Endodermal cell (in vitro differentiated cells): ENCODE data around the gene JADE2. TPM values are rescaled to one million over a fixed set of nuclear protein-coding genes. Genes with fewer than 3 reads are reported as not detected.

Source experiments
- DNase-seq: peaks from one replicate; pipeline ENCODE4 v3.0.0-alpha.2; 2017
- H3K27ac ChIP-seq: 2 replicates; pipeline ENCODE4 v1.5.1; 2013; ENCODE audit warnings: mild to moderate bottlenecking, low read depth, low read length, moderate library complexity
- H3K27me3 ChIP-seq: 2 replicates; pipeline ENCODE4 v1.6.1; 2013; ENCODE audit warnings: mild to moderate bottlenecking, low read length, moderate library complexity; ENCODE audit not compliant: insufficient read depth, control insufficient read depth, poor library complexity, severe bottlenecking
- H3K36me3 ChIP-seq: 2 replicates; pipeline ENCODE4 v1.7.0; 2013; ENCODE audit warnings: mild to moderate bottlenecking, low read length, moderate library complexity; ENCODE audit not compliant: control insufficient read depth, insufficient read depth
- H3K4me1 ChIP-seq: one replicate; pipeline ENCODE4 v1.7.0; 2013; ENCODE audit warnings: low read length; ENCODE audit not compliant: control insufficient read depth, insufficient read depth
- H3K4me3 ChIP-seq: 2 replicates; pipeline ENCODE4 v1.5.1; 2013; ENCODE audit warnings: mild to moderate bottlenecking, low read length, moderate library complexity
- H3K9ac ChIP-seq: 2 replicates; pipeline ENCODE4 v1.6.1; 2013; ENCODE audit warnings: mild to moderate bottlenecking, low read length, moderate library complexity; ENCODE audit not compliant: poor library complexity, severe bottlenecking; ENCODE audit errors: extremely low read depth
- H3K9me3 ChIP-seq: 2 replicates; pipeline ENCODE4 v1.6.1; 2013; ENCODE audit warnings: mild to moderate bottlenecking, low read length, moderate library complexity; ENCODE audit not compliant: control insufficient read depth
- H3K27ac Mint-ChIP-seq: 2 replicates; pipeline ENCODE4 v1.8.0; 2020; ENCODE audit warnings: mixed read lengths
- H3K27me3 Mint-ChIP-seq: 2 replicates; pipeline ENCODE4 v1.8.0; 2021; ENCODE audit warnings: mild to moderate bottlenecking, mixed read lengths; ENCODE audit not compliant: insufficient read depth
- H3K36me3 Mint-ChIP-seq: 2 replicates; pipeline ENCODE4 v1.8.0; 2020; ENCODE audit warnings: low read depth, mixed read lengths
- H3K4me1 Mint-ChIP-seq: 2 replicates; pipeline ENCODE4 v1.8.0; 2020; ENCODE audit warnings: mixed read lengths
- H3K4me3 Mint-ChIP-seq: 2 replicates; pipeline ENCODE4 v1.8.0; 2020; ENCODE audit warnings: mild to moderate bottlenecking, moderate library complexity, mixed read lengths
- H3K9me3 Mint-ChIP-seq: 2 replicates; pipeline ENCODE4 v1.8.0; 2020; ENCODE audit warnings: mild to moderate bottlenecking, mixed read lengths
- WGBS, 2 experiments: methylation state at CpG; one replicate each; pipeline versions ENCODE4 v1.1.5 to v1.1.7; 2013; ENCODE audit warnings: missing lambda C conversion rate in 2 of 2, mixed read lengths in 1 of 2; ENCODE audit not compliant: insufficient coverage in 1 of 2, insufficient read length in 1 of 2; 5-methylcytosine and 5-hydroxymethylcytosine counted together
- long read RNA-seq, 4 experiments: library from polyadenylated mRNA in 2 of 4; library from RNA in 1 of 4; library from capped mRNA in 1 of 4; stranded (forward) in 3 of 4; unstranded in 1 of 4; transcript quantifications; one replicate each; pipeline ENCODE4 v2.0.0, GENCODE V29; 2020 to 2021; ENCODE audit warnings: inconsistent platforms in 1 of 4
- polyA plus RNA-seq, 2 experiments: library from polyadenylated mRNA; stranded (reverse); fragments of 50-300 nt; gene quantifications; one replicate each; pipeline ENCODE4 v1.2.3, GENCODE V29; 2013
- total RNA-seq, 2 donors: library from RNA; stranded (reverse); fragmentation: NEBNext Ultra II Directional in 1 of 2; extraction: Animal tissue kit (Norgen Biotek cat#: 25700) in 1 of 2; gene quantifications; 2 replicates in 1 of 2; 3 replicates in 1 of 2; pipeline ENCODE4 v1.2.1, GENCODE V29; 2021
- TF ChIP-seq, protein P1 (sequence below): fragments of 200-600 bp; sonication (generic); conservative IDR thresholded peaks from 2 replicates; pipeline ENCODE4 v1.5.0; 2021; ENCODE audit warnings: antibody characterized with exemption, mild to moderate bottlenecking

JADE2 gene
- total RNA-seq: 10 to 100 TPM; 33.9 to 51.9 TPM
- 4.3 TPM for polyA plus RNA-seq (2013, experiment 1 of 2)
- 4.5 TPM for polyA plus RNA-seq (2013, experiment 2 of 2)
- long read RNA-seq, experiment 1, partial matches to known transcripts: 0 of 3 reads
- long read RNA-seq, experiment 1, other reads (novel, unspliced or antisense): 3 of 3 reads
- long read RNA-seq, experiment 2, partial matches to known transcripts: 9 of 33 reads
- long read RNA-seq, experiment 2, other reads (novel, unspliced or antisense): 22 of 33 reads
- long read RNA-seq, experiment 3, partial matches to known transcripts: 7 of 55 reads
- long read RNA-seq, experiment 3, other reads (novel, unspliced or antisense): 44 of 55 reads
- long read RNA-seq, experiment 4, partial matches to known transcripts: 0 of 2 reads
- long read RNA-seq, experiment 4, other reads (novel, unspliced or antisense): 2 of 2 reads

DNA sequence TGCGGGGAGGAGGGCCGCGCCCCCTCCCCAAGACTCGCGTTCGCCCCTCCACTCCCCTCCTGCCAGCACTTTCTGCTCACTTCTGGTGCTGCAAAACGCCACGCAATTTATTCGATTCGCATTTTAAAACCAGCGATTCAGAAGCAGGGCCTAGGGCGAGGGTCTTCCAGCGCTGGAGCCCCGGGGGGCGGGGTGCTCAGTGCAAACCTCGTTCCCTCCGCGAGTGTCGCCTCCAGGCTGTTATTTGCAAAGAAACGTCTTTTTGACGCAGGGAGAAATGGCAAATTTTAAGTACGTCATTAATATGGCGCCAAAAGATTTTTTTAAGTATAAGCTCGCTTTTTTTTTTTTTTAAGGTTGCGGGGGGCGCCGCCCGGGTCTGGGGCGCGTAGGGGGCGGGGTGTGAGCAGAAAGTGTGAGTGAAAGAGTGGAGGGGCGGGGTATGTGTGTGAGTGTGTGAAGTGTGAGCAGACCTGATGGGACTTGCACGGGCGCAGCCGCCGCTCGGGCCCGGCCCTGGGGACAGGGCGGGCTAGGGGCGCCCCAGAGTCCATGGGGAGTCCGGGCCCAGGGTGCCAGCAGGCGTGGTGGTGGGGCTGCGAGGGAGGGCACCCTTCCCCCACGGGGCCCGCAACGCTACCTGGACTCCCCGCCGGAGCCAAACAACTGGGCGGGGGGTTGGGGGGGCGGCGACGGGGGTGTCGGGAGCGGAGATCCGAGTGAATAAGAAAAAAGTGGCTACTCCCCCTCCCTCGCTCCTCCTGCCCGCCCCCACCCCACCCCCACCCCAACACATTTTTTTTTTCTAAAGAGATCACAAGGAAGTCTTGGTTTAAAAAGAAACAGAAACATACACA is at the start of gene JADE2:
JADE2 (plus strand) TSS at position 845 of the 857 bp plus-strand sequence. CDS start 10,188 bp downstream, outside the sequence.
- Histone ChIP-seq H3K36me3 (no peaks in the 10 kb centered on the region), H3K9me3 (no peaks in the 10 kb centered on the region), H3K27me3 (no peaks in the 10 kb centered on the region), H3K4me3 (peak within 1 kb of the TSS; percentile 95), H3K4me1 (peaks cover 12% of the 10 kb centered on the region), H3K27ac (no peak within 1 kb of the TSS), H3K9ac (peak within 1 kb of the TSS; percentile 84)
- H3K9me3 Mint-ChIP-seq: no peaks in the 10 kb centered on the region
- DNase-seq: peak; percentile 82
- peak within 1 kb of the TSS; percentile 89 for H3K4me3 Mint-ChIP-seq
- peak within 1 kb of the TSS; percentile 95 for H3K27ac Mint-ChIP-seq
- 0% methylated on average over 22 to 49 of the region's 57 CpGs for WGBS, 2 experiments
- no peaks in the 10 kb centered on the region for H3K36me3 Mint-ChIP-seq
- TF ChIP-seq, protein P1, sequence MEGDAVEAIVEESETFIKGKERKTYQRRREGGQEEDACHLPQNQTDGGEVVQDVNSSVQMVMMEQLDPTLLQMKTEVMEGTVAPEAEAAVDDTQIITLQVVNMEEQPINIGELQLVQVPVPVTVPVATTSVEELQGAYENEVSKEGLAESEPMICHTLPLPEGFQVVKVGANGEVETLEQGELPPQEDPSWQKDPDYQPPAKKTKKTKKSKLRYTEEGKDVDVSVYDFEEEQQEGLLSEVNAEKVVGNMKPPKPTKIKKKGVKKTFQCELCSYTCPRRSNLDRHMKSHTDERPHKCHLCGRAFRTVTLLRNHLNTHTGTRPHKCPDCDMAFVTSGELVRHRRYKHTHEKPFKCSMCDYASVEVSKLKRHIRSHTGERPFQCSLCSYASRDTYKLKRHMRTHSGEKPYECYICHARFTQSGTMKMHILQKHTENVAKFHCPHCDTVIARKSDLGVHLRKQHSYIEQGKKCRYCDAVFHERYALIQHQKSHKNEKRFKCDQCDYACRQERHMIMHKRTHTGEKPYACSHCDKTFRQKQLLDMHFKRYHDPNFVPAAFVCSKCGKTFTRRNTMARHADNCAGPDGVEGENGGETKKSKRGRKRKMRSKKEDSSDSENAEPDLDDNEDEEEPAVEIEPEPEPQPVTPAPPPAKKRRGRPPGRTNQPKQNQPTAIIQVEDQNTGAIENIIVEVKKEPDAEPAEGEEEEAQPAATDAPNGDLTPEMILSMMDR: no peak
- no peaks in the 10 kb centered on the region for H3K27me3 Mint-ChIP-seq
- H3K4me1 Mint-ChIP-seq: peaks cover 23% of the 10 kb centered on the region

DNA sequence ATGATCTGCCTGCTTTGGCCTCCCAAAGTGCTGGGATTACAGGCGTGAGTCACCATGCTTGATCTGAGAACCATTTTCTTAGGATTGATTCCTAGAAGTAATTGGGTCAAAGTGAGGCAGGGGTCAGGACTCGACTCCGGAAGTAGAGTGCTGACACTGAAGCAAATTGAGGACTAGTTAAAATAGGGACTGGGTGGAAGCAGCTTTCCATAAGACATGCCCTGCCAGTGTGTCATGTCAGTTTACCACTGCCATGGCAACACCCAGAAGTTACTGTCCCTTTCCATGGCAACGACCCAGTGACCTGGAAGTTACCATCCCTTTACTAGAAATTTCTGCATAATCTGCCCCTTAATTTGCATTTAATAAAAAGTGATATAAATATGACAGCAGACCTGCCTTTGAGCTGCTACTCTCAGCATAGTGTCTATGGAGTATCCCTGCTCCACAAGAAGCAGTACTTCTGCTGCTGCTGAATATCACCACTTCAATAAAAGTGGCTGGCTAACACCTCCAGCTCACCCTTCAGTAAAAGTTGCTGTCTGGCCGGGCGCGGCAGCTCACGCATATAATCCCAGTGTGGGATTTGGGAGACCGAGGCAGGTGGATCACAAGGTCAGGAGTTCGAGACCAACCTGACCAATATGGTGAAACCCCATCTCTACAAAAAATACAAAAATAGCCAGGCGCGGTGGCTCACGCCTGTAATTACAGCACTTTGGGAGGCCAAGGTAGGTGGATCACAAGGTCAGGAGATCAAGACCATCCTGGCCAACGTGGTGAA is 47.8 kb upstream of the JADE2 start:
- Histone ChIP-seq H3K4me1 (no peaks in the 10 kb centered on the region), H3K27ac (no peak overlapping the region), H3K4me3 (no peak overlapping the region), H3K27me3 (no peaks in the 10 kb centered on the region), H3K36me3 (no peaks in the 10 kb centered on the region), H3K9me3 (no peaks in the 10 kb centered on the region), H3K9ac (no peak overlapping the region)
- H3K27me3 Mint-ChIP-seq: no peaks in the 10 kb centered on the region
- no peaks in the 10 kb centered on the region for H3K9me3 Mint-ChIP-seq
- no peaks in the 10 kb centered on the region for H3K36me3 Mint-ChIP-seq
- H3K4me3 Mint-ChIP-seq: no peak overlapping the region
- 79 to 88% methylated on average over 11 to 14 of the region's 14 CpGs for WGBS, 2 experiments
- TF ChIP-seq, protein P1: no peak
- H3K4me1 Mint-ChIP-seq: no peaks in the 10 kb centered on the region
- no peak overlapping the region for H3K27ac Mint-ChIP-seq
- peak; percentile 29 for DNase-seq

DNA sequence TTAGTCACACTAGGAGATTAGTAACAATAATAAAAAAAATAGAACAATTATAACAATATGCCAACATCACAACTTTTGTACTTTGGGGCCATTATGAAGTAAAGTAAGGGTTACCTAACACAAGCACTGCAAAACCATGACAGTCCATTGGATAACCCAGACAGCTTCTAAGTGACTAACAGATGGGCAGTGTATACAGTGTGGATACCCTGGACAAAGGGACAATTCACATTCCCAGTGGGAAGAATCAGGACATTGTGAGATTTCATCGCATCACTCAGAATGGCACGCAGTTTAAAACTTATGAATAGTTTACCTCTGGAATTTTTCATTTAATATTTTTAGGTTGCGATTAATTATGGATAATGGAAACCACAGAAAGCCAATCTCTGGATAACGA is 45.6 kb upstream of the JADE2 start:
- H3K27me3 ChIP-seq: no peaks in the 10 kb centered on the region
- H3K4me1 Mint-ChIP-seq: no peaks in the 10 kb centered on the region
- no peak overlapping the region for H3K4me3 Mint-ChIP-seq
- peaks cover 5% of the 10 kb centered on the region for H3K9me3 Mint-ChIP-seq
- no peaks in the 10 kb centered on the region for H3K27me3 Mint-ChIP-seq
- no peak overlapping the region for H3K9ac ChIP-seq
- no peak overlapping the region for H3K27ac ChIP-seq
- no peak overlapping the region for H3K4me3 ChIP-seq
- TF ChIP-seq, protein P1: no peak
- H3K36me3 Mint-ChIP-seq: no peaks in the 10 kb centered on the region
- H3K27ac Mint-ChIP-seq: no peak overlapping the region
- H3K4me1 ChIP-seq: no peaks in the 10 kb centered on the region
- no peaks in the 10 kb centered on the region for H3K36me3 ChIP-seq
- no peaks in the 10 kb centered on the region for H3K9me3 ChIP-seq
- 95 to 100% methylated on average over 2 to 3 of the region's 4 CpGs for WGBS, 2 experiments
- DNase-seq: peak; percentile 5
